GM23248 (cell line): Measurements from ENCODE around the gene ZNF74.

ENCODE experiments used
- EZH2 ChIP-seq: fragments of 200-600 bp; sonication (generic); IDR thresholded peaks from 2 replicates; pipeline ENCODE4 v1.6.1; 2018; ENCODE audit warnings: antibody characterized with exemption, mild to moderate bottlenecking; ENCODE audit not compliant: insufficient read depth, poor library complexity, severe bottlenecking
- EZH2phosphoT487 ChIP-seq: fragments of 200-600 bp; sonication (generic); IDR thresholded peaks from 2 replicates; pipeline ENCODE4 v1.6.1; 2018; ENCODE audit warnings: antibody characterized with exemption, moderate library complexity, mild to moderate bottlenecking, low read depth; ENCODE audit not compliant: insufficient read depth

DNA sequence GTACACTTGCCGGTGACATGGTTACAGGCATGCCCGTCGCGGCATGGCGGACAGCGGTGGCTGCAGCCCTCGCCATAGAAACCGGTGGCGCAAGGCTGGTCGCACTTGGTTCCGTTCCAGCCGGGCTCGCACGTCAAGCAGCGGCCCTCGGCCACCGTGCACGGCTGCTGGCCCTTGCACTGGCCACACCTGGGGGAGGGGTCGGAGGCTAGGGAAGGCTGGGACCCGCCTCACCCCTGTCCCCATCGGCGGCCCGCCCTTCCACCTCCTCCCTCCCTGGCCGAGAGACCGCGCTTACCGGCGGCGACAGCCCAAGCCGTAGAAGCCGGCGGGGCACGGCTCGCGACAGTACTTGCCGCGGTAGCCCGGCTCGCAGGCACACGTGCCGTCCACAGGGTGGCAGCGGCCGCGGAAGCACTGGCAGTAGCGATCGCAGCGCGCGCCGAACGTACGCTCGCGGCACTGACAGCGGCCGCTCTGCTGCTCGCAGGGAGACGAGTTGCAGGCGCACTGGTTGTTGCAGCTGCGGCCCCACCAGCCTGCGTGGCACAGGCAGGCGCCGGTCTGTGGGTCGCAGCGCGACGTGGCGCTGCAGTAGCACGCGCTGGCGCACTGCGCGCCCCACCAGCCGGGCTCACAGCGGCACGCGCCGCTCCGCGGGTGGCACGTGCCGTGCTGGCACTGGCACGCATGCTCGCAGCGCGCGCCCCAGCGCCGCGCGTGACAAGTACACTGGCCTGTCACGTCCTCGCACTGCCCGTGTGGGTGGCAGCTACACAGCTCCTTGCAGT is 37.0 kb downstream of the ZNF74 start:
- TF ChIP-seq EZH2 (no peak), EZH2phosphoT487 (no peak)
